ENCODE results near the gene KRI1.

The KRI1 gene

DNA sequence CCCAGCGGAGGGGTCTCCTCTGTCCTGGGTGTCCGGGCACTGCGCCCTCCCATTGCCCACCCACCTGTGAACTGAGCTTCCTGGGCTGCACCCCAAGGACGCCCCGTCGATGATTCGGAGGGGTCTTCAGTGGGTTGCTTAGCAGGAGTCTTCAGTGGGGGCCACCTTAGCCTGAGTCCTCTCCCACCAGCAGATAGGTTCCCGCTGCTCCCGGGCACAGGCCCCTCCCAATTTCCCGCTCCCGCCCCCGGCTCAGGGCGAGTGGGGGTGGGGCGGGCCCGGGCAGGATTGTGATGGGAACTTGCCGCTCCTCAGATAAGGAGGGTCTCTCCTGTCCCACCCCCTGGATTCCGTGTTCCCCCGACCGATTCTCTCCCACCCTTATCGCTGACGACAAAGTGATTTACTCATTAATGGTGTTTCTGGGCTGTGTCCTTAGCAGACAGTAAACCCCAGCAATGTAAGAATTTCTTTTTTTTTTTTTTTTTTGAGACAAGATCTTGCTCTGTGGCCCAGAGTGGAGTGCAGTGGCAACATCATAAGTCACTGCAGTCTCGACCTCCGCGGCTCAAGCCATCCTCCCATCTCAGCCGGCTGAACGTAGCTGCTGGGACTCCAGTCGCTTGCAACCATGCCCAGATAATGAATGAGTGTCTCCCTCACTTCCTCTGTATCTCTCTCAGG is 47.9 kb downstream of the KRI1 start:
- no peak for DNase-seq

DNA sequence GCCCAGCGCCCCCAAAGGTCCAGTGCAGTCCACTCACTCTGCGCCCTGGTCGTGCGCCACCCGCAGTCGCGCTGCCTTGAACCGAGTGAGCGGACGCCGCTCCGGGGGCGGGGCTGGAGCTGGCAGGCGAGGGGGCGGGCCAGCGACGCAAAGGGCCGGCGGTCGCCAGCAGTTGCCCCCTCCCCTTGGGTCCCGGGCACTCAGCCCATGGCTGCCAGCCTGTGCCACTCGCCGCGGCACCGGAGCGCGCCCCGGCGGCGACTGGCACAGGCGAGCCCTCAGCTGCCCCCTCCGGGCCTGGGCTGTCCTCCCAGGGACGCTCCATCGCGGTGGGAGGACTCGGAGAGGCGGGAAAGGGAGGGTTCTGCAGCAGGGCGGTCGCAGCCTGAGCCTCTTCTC is 48.5 kb downstream of the KRI1 start, which contains the start of gene S1PR5:
S1PR5 (minus strand) TSS at position 87 of the 399 bp plus-strand sequence. CDS start 2,436 bp downstream, outside the sequence.
- DNase-seq = no peak

DNA sequence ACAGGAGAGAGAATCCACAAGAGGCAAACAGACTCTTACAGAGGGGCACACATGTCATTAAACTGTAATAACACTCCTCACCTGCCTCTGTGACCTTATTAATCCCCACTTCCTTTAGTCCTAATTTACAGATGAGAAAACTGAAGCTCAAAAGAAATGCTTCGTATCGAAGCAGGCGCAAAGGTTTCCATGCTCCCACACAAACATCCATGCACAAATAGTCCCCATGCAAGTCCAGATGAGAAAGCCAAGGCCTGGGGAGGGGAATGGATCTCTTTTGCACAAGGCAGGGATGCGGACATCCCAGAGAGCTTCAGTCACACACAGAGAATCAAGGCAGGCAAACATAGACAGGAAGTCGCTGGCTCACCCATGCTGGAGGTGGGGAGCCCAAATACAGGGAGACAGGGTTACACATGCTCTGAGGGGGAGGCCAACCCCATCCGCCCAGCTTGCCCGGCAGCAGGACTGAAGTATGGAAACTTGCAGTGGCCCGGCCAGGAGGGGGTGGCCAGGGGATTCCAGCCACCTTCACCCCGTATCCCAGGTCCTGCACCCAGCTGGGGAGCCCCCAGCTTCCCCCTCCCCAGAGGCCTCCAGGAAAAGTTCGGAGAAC is 49.0 kb downstream of the KRI1 start:
- DNase-seq = no peak

DNA sequence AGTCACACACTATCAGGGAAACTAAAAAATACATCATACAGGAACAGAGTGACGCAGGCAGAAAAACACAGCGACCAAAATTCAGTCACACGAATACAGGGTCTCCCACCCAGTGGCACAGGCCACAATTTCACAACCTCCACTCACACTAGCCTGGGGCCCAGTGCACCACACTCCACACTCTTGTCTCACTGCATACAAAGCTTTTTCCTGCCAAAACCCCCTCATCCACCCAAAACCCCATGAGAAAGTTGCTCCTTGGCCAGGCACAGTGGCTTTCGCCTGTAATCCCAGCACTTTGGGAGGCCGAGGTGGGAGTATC is 49.8 kb downstream of the KRI1 start:
- no peak for DNase-seq

DNA sequence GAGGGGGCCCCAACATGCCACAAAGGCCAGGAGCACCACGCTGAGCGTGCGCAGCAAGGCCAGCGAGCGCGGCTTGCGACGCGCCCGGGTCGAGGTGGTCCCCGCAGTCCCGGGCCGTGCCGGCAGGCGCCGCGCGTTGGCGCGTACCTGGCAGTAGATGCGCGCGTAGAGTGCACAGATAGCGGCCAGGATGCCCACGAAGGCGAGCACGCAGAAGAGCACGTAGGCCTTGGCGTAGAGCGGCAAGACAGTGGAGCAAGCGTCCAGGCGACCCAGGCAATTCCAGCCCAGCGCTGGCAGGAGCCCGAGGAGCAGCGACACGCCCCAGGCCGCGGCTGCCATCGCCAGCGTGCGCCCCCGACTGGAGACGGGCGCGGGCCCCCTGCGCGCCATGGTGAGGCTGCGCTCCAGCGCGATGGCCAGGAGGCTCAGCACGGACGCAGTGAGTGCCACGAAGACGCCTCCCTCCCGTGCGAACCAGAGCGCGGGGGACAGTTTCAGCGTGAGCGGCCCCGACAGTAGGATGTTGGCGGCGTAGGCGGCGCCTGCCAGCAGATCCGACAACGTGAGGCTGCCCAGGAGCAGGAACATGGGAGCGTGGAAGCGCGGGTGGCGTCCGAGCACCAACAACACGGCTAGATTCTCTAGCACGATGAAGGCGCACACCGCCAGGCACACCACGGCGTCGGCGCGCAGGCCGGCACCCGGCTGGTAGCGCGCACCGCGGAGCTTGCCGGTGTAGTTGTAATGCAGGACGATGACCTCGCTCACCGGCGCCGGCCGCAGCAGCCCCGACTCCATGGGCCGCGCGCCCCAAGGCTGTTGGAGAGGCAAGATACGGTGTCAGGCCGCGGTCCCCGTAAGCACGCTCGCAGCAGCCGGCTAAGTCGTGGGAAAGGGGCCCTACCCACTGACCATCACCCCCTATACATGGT is 51.3 kb downstream of the KRI1 start:
- no peak for DNase-seq

DNA sequence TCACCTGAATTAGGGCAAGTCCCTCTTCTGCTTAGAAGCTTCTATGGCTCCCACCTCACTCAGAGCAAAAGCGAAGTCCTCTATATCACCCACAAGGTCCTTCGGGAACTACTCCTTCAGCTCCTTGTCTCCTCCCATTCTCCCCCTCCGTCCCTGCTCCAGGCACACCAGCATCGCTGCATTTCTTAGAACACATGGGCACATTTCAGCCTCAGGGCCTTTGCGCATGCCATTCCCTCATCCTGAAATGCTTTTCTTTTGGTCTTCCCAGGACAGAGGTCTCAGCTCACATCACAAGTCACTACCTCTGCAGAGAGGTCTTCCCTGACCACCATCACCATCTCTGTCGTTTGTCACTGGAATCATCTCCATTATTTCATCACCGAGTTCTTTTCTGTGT is 52.6 kb downstream of the KRI1 start:
- DNase-seq = no peak

DNA sequence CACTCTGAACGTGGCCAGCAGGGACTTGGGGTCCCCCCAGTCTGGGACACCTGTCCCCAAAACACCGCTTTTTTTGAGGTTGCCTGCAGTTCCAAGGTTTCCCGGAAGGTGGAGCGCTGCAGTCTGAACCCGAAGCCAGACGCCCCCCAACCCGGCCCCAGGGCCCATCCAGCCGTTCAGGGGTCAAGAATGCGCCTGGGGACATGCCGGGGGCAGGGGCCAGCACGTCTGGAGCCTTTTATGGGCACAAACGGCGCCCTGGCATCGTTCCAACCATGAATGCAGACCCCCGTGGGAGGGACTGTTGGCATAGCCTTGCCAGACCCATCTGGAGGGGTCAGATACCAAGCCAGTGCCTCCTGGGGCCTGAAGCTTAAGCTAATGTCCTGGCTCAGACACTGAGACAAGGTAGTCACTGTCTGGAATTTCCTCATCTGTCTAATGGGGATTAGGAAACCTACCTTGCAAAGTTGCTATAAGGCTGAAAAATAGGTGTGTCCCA is 55.5 kb downstream of the KRI1 start:
- peak; percentile 49 for DNase-seq

DNA sequence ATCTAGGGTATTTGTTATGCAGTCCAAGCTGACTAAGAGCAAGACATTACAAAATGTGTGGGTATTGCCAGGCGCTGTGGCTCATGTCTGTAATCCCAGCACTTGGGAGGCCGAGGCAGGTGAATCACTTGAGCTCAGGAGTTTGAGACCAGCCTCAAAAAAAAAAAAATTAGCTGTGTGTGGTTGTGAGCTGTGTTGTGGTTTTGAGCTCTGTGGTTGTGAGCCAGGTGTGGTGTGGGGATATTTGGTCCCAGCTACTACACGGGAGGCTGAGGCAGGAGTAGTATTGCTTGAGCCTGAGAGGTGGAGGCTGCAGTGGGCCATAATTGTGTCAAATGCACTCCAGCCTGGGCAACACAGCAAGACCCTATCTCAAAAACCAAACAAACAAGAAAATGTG is 57.1 kb downstream of the KRI1 start:
- DNase-seq = no peak

DNA sequence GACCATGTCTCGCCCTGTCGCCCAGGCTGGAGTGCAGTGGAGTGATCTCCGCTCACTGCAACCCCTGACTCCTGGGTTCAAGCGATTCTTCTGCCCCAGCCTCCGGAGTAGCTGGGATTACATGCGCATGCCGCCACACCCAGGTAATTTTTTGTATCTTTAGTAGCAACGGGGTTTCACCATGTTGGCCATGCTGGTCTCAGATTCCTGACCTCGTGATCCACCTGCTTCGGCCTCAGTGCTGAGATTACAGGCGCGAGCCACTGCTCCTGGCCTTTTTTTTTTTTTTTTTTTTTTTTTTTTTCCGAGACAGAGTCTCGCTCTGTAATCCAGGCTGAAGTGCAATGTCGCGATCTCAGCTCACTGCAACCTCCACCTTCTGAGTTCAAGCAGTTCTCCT is 57.8 kb downstream of the KRI1 start:
- DNase-seq = no peak

DNA sequence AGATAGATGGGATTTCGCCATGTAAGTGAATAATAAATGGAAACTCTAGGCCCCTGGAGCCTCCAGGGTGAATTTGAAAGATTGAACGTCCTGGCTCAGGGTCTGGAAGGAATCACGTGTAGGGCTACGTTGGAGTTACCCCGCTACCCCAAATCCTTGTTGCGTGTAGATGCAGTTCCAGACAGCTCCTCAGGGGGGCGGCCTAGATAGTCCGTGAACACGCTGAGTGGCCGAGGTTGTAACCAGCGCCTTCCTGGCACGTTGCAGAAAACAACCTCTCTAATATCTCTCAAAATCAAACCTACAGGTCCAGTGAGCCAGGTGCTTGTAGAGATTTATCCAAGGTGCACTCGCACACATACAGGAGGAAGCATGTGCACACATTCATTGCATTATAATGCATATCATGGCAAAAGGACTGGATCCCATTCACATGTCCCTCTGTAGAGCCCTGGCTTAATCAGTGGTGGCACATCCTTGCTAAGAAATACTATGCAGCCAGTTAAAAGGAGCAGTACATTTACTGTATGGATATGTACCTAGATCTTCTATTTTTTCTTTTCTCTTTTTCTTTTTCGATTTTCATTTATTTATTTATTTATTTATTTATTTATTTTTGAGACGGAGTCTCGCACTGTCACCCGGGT is 60.1 kb downstream of the KRI1 start:
- DNase-seq = peak; percentile 64
